Renal cortex interstitium (tissue), 11 donors: ENCODE data around the gene IMPA2. TPM values are rescaled to one million over a fixed set of nuclear protein-coding genes. Genes with fewer than 3 reads are reported as not detected.

ENCODE experiments used
- DNase-seq, 11 donors: peaks; one replicate each; pipeline ENCODE4 v3.0.0-alpha.2; 2013; ENCODE audit warnings: low read depth in 9 of 11, low spot score in 4 of 11; ENCODE audit errors: extremely low read depth in 1 of 11
- polyA plus RNA-seq, 3 donors: library from polyadenylated mRNA; unstranded; fragments of 120-200 nt; gene quantifications; one replicate each; pipeline ENCODE4 v1.2.1, GENCODE V29; 2013; ENCODE audit not compliant: insufficient read length in 3 of 3

IMPA2 gene
- polyA plus RNA-seq, 3 donors = 92.3 to 128 (median 97.2) TPM

GRCh38 chr18:11980494-11981191, 664 bp upstream of the IMPA2 start:
- DNase-seq = peak in 9 of 11 donors; percentile 84 to 95 (median 94)

GRCh38 chr18:11981543-11982366, 448 bp downstream of the IMPA2 start:
- peak in 1 of 11 donors; percentile 35 for DNase-seq

GRCh38 chr18:11982981-11983380, 1.7 kb downstream of the IMPA2 start:
- no peak for DNase-seq

GRCh38 chr18:11983592-11983991, 2.3 kb downstream of the IMPA2 start:
- no peak for DNase-seq

- no peak for DNase-seq
These were observed 2.8 kb downstream of the IMPA2 start for GRCh38 chr18:11984091-11984490.

GRCh38 chr18:11985586-11985985, 4.3 kb downstream of the IMPA2 start:
- DNase-seq = no peak

- no peak for DNase-seq
These were observed 4.8 kb downstream of the IMPA2 start for GRCh38 chr18:11986061-11986460.

GRCh38 chr18:11987527-11987926, 6.2 kb downstream of the IMPA2 start:
- DNase-seq = no peak

- DNase-seq = no peak
These were observed 7.9 kb downstream of the IMPA2 start for GRCh38 chr18:11989174-11989573.

- DNase-seq = no peak
These were observed 8.7 kb downstream of the IMPA2 start for GRCh38 chr18:11989966-11990380.

- no peak for DNase-seq
These were observed 9.2 kb downstream of the IMPA2 start for GRCh38 chr18:11990539-11990938.

- DNase-seq = no peak
These were observed 9.9 kb downstream of the IMPA2 start for GRCh38 chr18:11991021-11991795.

- DNase-seq = no peak
These were observed 10.9 kb downstream of the IMPA2 start for GRCh38 chr18:11992096-11992790.

GRCh38 chr18:11993264-11993916, 12.1 kb downstream of the IMPA2 start:
- DNase-seq = no peak

- no peak for DNase-seq
These were observed 13.0 kb downstream of the IMPA2 start for GRCh38 chr18:11994336-11994702.

GRCh38 chr18:11994703-11995444, 13.6 kb downstream of the IMPA2 start:
- peak in 1 of 11 donors; percentile 73 for DNase-seq

GRCh38 chr18:11995445-11996189, 14.3 kb downstream of the IMPA2 start:
- no peak for DNase-seq
